ENCODE measurements around the gene RTP5.

GRCh38 chr2:241844831-241845578 lies 24.5 kb upstream of the RTP5 start:
- TF ChIP-seq CTCF (conservative IDR thresholded peaks at IDR 0.05 in 1 of 2, IDR thresholded peaks at IDR 0.05 in 1 of 2; ENCODE audit: low read depth in 1 of 2, low read length in 2 of 2), result no peak
- TF ChIP-seq EZH2 (IDR thresholded peaks at IDR 0.05; ENCODE audit: low read length, missing control alignments), result no peak

Data from fibroblast of lung (primary cell).